Lung (tissue), 12 donors: ENCODE measurements around the gene TMC5. TPM values are rescaled to one million over a fixed set of nuclear protein-coding genes. Genes with fewer than 3 reads are reported as not detected.
"Not testable (repeated sequence)": the region's sequence is repeated elsewhere in the genome, so short reads cannot be mapped to it uniquely, and the experiment has no call there.

Source experiments
- ATAC-seq: fragments of 200-7000 bp; cut with Tn5 transposase; one replicate; pipeline ENCODE4 v1.9.1; 2020; ENCODE audit warnings: moderate number of reproducible peaks; ENCODE audit not compliant: insufficient read depth, low FRiP score
- DNase-seq, 3 donors: peaks; one replicate each; pipeline ENCODE4 v3.0.0-alpha.2; 2013 to 2017
- H3K27ac ChIP-seq, 2 donors: one replicate each; pipeline ENCODE4 v1.5.1; 2013; ENCODE audit warnings: mild to moderate bottlenecking in 2 of 2, moderate library complexity in 2 of 2, control low read depth in 1 of 2, inconsistent platforms in 1 of 2, low read depth in 1 of 2, low read length in 1 of 2
- H3K27me3 ChIP-seq, 3 donors: one replicate each; pipeline ENCODE4 v1.5.1; 2013; ENCODE audit warnings: low read length in 2 of 3; ENCODE audit not compliant: control insufficient read depth in 3 of 3, insufficient read depth in 3 of 3
- H3K36me3 ChIP-seq, 4 donors: one replicate each; pipeline ENCODE4 v1.5.1; 2013; ENCODE audit warnings: low read length in 4 of 4, mild to moderate bottlenecking in 1 of 4, moderate library complexity in 1 of 4; ENCODE audit not compliant: control insufficient read depth in 4 of 4, insufficient read depth in 4 of 4
- H3K4me1 ChIP-seq, 5 donors: one replicate each; pipeline ENCODE4 v1.5.1; 2013; ENCODE audit warnings: low read length in 5 of 5, mild to moderate bottlenecking in 2 of 5, moderate library complexity in 1 of 5; ENCODE audit not compliant: control insufficient read depth in 5 of 5, insufficient read depth in 5 of 5
- H3K4me3 ChIP-seq: one replicate; pipeline ENCODE4 v1.5.1; 2013; ENCODE audit warnings: mild to moderate bottlenecking, control low read depth, moderate library complexity
- H3K9ac ChIP-seq, 2 donors: one replicate each; pipeline ENCODE4 v1.5.1; 2013; ENCODE audit warnings: low read length in 2 of 2, control low read depth in 1 of 2; ENCODE audit not compliant: insufficient read depth in 1 of 2
- H3K9me3 ChIP-seq, 4 donors: one replicate each; pipeline ENCODE4 v1.5.1; 2013; ENCODE audit warnings: low read length in 3 of 4, mild to moderate bottlenecking in 1 of 4, moderate library complexity in 1 of 4; ENCODE audit not compliant: control insufficient read depth in 4 of 4, insufficient read depth in 3 of 4
- WGBS, 2 donors: extraction: QIAGEN DNeasy Blood & Tissue Kit; methylation state at CpG; one replicate each; pipeline ENCODE4 v1.1.7; 2013; 5-methylcytosine and 5-hydroxymethylcytosine counted together
- polyA plus RNA-seq, 2 donors: library from polyadenylated mRNA; stranded (reverse); fragments of 200-250 nt; gene quantifications; one replicate each; pipeline ENCODE4 v1.2.1, GENCODE V29; 2013
- total RNA-seq, 2 donors: library from RNA; depleted of rRNA in 1 of 2; stranded (reverse); fragments of >200 nt in 1 of 2; gene quantifications; one replicate each; pipeline ENCODE4 v1.2.1, GENCODE V29; 2014 to 2021
- TF ChIP-seq, protein P1 (sequence below): IDR thresholded peaks from 2 replicates; pipeline ENCODE4 v1.5.1; 2012; ENCODE audit warnings: mild to moderate bottlenecking; ENCODE audit errors: control extremely low read depth, extremely low read depth
- donor health status: control.
- donor health status: control.
- donor health status: Bipolar disorder and iron deficiency.
- donor health status: healthy.
- donor health status: DM: yes; HTN: yes; CAD: no.

The TMC5 gene
- total and polyA plus RNA-seq, 4 donors, result 43.2 to 129 (median 53.4) TPM

DNA sequence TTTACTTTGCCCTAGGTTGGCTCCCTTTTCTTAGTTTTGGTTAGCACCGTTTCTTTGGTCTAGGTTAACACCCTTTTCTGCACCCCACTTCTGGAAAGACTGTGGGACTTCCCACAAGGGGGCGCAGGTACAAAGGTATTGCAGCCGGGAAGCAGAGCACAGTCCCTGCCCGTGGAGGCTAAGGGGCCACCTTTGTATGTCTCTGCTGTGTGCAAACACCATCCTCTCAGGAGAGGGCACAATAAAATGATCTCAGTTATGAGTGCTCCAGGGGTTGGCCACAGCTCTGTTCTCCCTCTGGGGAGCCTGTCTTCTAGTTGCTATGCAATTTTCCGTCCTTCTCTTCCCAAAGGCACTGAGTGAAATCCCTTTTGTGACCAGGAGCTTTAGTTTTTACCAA is 28.4 kb upstream of the TMC5 start:
- H3K4me1 ChIP-seq, result peaks cover 0 to 10% (median 2%) of the 10 kb centered on the region in 5 donors
- no peak overlapping the region for H3K9ac ChIP-seq
- ATAC-seq, result no peak
- H3K27ac ChIP-seq, result peak overlapping the region in 1 of 2 donors; percentile 34
- H3K4me3 ChIP-seq, result no peak overlapping the region
- 16 to 21% methylated on average over 5 of the region's 5 CpGs for WGBS, 2 donors
- no peaks in the 10 kb centered on the region for H3K27me3 ChIP-seq
- no peaks in the 10 kb centered on the region for H3K36me3 ChIP-seq
- peaks cover 0 to 3% (median under 1%) of the 10 kb centered on the region in 4 donors for H3K9me3 ChIP-seq
- DNase-seq, result peak; percentile 48 to 66 (median 52)
- TF ChIP-seq, protein P1, sequence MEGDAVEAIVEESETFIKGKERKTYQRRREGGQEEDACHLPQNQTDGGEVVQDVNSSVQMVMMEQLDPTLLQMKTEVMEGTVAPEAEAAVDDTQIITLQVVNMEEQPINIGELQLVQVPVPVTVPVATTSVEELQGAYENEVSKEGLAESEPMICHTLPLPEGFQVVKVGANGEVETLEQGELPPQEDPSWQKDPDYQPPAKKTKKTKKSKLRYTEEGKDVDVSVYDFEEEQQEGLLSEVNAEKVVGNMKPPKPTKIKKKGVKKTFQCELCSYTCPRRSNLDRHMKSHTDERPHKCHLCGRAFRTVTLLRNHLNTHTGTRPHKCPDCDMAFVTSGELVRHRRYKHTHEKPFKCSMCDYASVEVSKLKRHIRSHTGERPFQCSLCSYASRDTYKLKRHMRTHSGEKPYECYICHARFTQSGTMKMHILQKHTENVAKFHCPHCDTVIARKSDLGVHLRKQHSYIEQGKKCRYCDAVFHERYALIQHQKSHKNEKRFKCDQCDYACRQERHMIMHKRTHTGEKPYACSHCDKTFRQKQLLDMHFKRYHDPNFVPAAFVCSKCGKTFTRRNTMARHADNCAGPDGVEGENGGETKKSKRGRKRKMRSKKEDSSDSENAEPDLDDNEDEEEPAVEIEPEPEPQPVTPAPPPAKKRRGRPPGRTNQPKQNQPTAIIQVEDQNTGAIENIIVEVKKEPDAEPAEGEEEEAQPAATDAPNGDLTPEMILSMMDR, result peak; percentile 42

GRCh38 chr16:19391185-19391776 is 26.4 kb upstream of the TMC5 start:
- H3K27ac ChIP-seq, result peak overlapping the region in 1 of 2 donors; percentile 5
- H3K9me3 ChIP-seq, H3K4me3 ChIP-seq, H3K27me3 ChIP-seq, ATAC-seq, H3K9ac ChIP-seq, H3K36me3 ChIP-seq, DNase-seq: not testable (repeated sequence)
- 91 to 93% methylated on average over 6 of the region's 6 CpGs for WGBS, 2 donors
- H3K4me1 ChIP-seq, result peaks cover 0 to 13% (median 4%) of the 10 kb centered on the region in 5 donors

DNA sequence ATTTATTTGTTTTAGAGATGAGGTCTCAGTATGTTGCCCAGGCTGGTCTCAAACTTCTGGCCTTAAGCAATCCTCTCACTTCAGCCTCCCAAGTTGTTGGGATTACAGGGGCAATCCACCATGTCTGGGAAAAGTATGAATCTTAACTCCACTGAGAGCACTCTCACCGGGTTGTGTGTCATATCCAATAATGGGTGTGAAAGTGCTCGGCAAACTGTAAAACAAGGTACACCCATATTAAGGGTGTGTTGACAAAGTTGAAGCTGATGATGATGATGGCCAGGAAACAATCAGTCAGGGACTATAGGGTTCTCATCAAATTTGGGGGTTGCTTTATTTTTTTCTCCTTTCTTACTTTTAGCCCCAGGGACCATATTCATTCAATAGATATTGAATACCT is 25.3 kb upstream of the TMC5 start:
- WGBS, 2 donors, result 84 to 87% methylated on average over 2 of the region's 2 CpGs
- no peak overlapping the region for H3K4me3 ChIP-seq
- no peaks in the 10 kb centered on the region for H3K36me3 ChIP-seq
- ATAC-seq (no peak), DNase-seq (no peak)
- H3K27ac ChIP-seq, result peak overlapping the region in 1 of 2 donors; percentile 84
- H3K9ac ChIP-seq, result no peak overlapping the region
- H3K4me1 ChIP-seq, result peaks cover 0 to 15% (median 4%) of the 10 kb centered on the region in 5 donors
- TF ChIP-seq, protein P1, result no peak
- no peaks in the 10 kb centered on the region for H3K27me3 ChIP-seq
- peaks cover 0 to 3% (median under 1%) of the 10 kb centered on the region in 4 donors for H3K9me3 ChIP-seq

GRCh38 chr16:19393226-19394111 is 24.2 kb upstream of the TMC5 start:
- DNase-seq (peak; percentile 54 to 71 (median 56)), ATAC-seq (peak; percentile 17)
- 50 to 68% methylated on average over 13 of the region's 13 CpGs for WGBS, 2 donors
- H3K27me3 ChIP-seq, result no peaks in the 10 kb centered on the region
- H3K36me3 ChIP-seq, result no peaks in the 10 kb centered on the region
- peak overlapping the region in 1 of 2 donors; percentile 84 for H3K27ac ChIP-seq
- TF ChIP-seq, protein P1, result no peak
- H3K4me3 ChIP-seq, result no peak overlapping the region
- H3K9ac ChIP-seq, result peak overlapping the region in 1 of 2 donors; percentile 47
- peaks cover 0 to 3% (median under 1%) of the 10 kb centered on the region in 4 donors for H3K9me3 ChIP-seq
- H3K4me1 ChIP-seq, result peaks cover 0 to 10% (median 4%) of the 10 kb centered on the region in 5 donors

GRCh38 chr16:19395646-19396267 is 21.9 kb upstream of the TMC5 start:
- H3K9me3 ChIP-seq, H3K4me3 ChIP-seq, H3K27me3 ChIP-seq, DNase-seq, ATAC-seq, H3K9ac ChIP-seq, H3K36me3 ChIP-seq: not testable (repeated sequence)
- WGBS, 2 donors, result 55 to 69% methylated on average over 4 of the region's 4 CpGs
- Histone ChIP-seq H3K27ac (peak overlapping the region in 1 of 2 donors; percentile 79), H3K4me1 (peaks cover 0 to 10% (median 4%) of the 10 kb centered on the region in 5 donors)
